H1 (cell line): ENCODE data around the gene LRIG2. TPM values are rescaled to one million over a fixed set of nuclear protein-coding genes. Genes with fewer than 3 reads are reported as not detected.

Experiments used
- CTCF ChIA-PET: fragments of 300-600 bp; sonication (Branson Sonifier 250); formaldehyde crosslinking; loops from one replicate; lab custom pipeline; 2021; ENCODE audit not compliant: partially characterized antibody; lab: Charles Lee
- POLR2A ChIA-PET: fragments of 300-600 bp; sonication (Branson Sonifier 250); formaldehyde crosslinking; loops from one replicate; lab custom pipeline; 2021; ENCODE audit warnings: inconsistent platforms; ENCODE audit not compliant: partially characterized antibody; lab: Charles Lee
- DNase-seq, 2 experiments: peaks; one replicate each; pipeline versions ENCODE4 v3.0.0 to v3.0.0-alpha.2; 2010 to 2022; ENCODE audit warnings: low spot score in 2 of 2, low read depth in 1 of 2, mixed read lengths in 1 of 2
- FAIRE-seq: peaks from 2 replicates; lab custom pipeline; 2011; peaks lifted over from hg19 to GRCh38; lab: Jason Lieb, UNC
- H2AFZ ChIP-seq: 2 replicates; pipeline ENCODE4 v1.8.1; 2012; ENCODE audit warnings: low read length, inconsistent platforms
- H2AK5ac ChIP-seq: 2 replicates; pipeline ENCODE4 v1.6.1; 2013; ENCODE audit warnings: low read depth, low read length
- H2BK120ac ChIP-seq: replicated peaks from 2 replicates; pipeline ENCODE3; 2013; ENCODE audit warnings: low read depth, low read length, inconsistent platforms
- H2BK12ac ChIP-seq: 2 replicates; pipeline ENCODE4 v1.6.1; 2013; ENCODE audit warnings: low read depth, low read length
- H2BK15ac ChIP-seq: 2 replicates; pipeline ENCODE4 v1.6.1; 2013; ENCODE audit warnings: low read length
- H2BK20ac ChIP-seq: 2 replicates; pipeline ENCODE4 v1.6.1; 2013; ENCODE audit warnings: low read length
- H2BK5ac ChIP-seq: 2 replicates; pipeline ENCODE4 v1.6.1; 2013; ENCODE audit warnings: low read depth, low read length
- H3K14ac ChIP-seq: 2 replicates; pipeline ENCODE4 v1.6.1; 2013; ENCODE audit warnings: inconsistent platforms; ENCODE audit not compliant: insufficient read length
- H3K18ac ChIP-seq: 2 replicates; pipeline ENCODE4 v1.6.1; 2013; ENCODE audit warnings: low read length; ENCODE audit errors: extremely low read depth
- H3K23ac ChIP-seq: 2 replicates; pipeline ENCODE4 v1.6.1; 2013; ENCODE audit warnings: inconsistent platforms; ENCODE audit not compliant: insufficient read length
- H3K23me2 ChIP-seq: 2 replicates; pipeline ENCODE4 v1.6.1; 2013; ENCODE audit warnings: low read depth, low read length
- H3K27ac ChIP-seq: 2 replicates; pipeline ENCODE4 v1.6.1; 2011; ENCODE audit warnings: low read depth, low read length, inconsistent platforms
- H3K27me3 ChIP-seq, 4 experiments: replicated peaks in 1 of 4; 1 replicate in 1 of 4; 2 replicates in 3 of 4; pipeline versions ENCODE4 v1.6.1 to v1.8.1; 2011 to 2013; ENCODE audit warnings: low read length in 3 of 4, mild to moderate bottlenecking in 3 of 4, inconsistent platforms in 2 of 4, mixed read lengths in 2 of 4, moderate library complexity in 1 of 4; ENCODE audit not compliant: control insufficient read depth in 3 of 4, insufficient read depth in 3 of 4; ENCODE audit errors: extremely low read depth in 1 of 4
- H3K36me3 ChIP-seq, 4 experiments: 2 replicates each; pipeline versions ENCODE4 v1.6.1 to v1.8.1; 2011 to 2013; ENCODE audit warnings: mild to moderate bottlenecking in 4 of 4, low read length in 3 of 4, moderate library complexity in 2 of 4, control low read depth in 1 of 4, inconsistent platforms in 1 of 4; ENCODE audit not compliant: insufficient read depth in 4 of 4, control insufficient read depth in 2 of 4
- H3K4ac ChIP-seq: replicated peaks from 2 replicates; pipeline ENCODE3; 2013; ENCODE audit warnings: low read length, low read depth, mixed read lengths, inconsistent platforms; ENCODE audit not compliant: insufficient read length
- H3K4me1 ChIP-seq, 4 experiments: replicated peaks in 1 of 4; 1 replicate in 1 of 4; 2 replicates in 3 of 4; pipeline versions ENCODE4 v1.6.1 to v1.8.1; 2011 to 2013; ENCODE audit warnings: low read length in 3 of 4, inconsistent platforms in 2 of 4, mixed read lengths in 1 of 4; ENCODE audit not compliant: insufficient read depth in 4 of 4, control insufficient read depth in 3 of 4
- H3K4me2 ChIP-seq, 2 experiments: 2 replicates each; pipeline versions ENCODE4 v1.6.1 to v1.8.1; 2011 to 2013; ENCODE audit warnings: low read depth in 2 of 2, low read length in 2 of 2, control low read depth in 1 of 2, inconsistent platforms in 1 of 2, mild to moderate bottlenecking in 1 of 2; ENCODE audit not compliant: insufficient read depth in 1 of 2
- H3K4me3 ChIP-seq, 4 experiments: fragments of 200-600, 300-600 bp in 1 of 4; sonication (generic), shearing (Covaris generic), sonication (Bioruptor Twin) in 1 of 4; 2 replicates each; pipeline versions ENCODE4 v1.5.1 to v1.8.1; 2011 to 2016; ENCODE audit warnings: low read length in 4 of 4, low read depth in 3 of 4, control low read depth in 2 of 4, inconsistent platforms in 2 of 4, mild to moderate bottlenecking in 2 of 4, mixed read lengths in 1 of 4, moderate library complexity in 1 of 4; ENCODE audit not compliant: insufficient read depth in 2 of 4; ENCODE audit errors: extremely low read depth in 1 of 4
- H3K56ac ChIP-seq: replicated peaks from 2 replicates; pipeline ENCODE3; 2013; ENCODE audit warnings: low read depth, mild to moderate bottlenecking, mixed read lengths, low read length, inconsistent platforms; ENCODE audit not compliant: insufficient read length
- H3K79me1 ChIP-seq: 2 replicates; pipeline ENCODE4 v1.6.1; 2013; ENCODE audit warnings: low read depth, low read length, control low read depth
- H3K79me2 ChIP-seq, 2 experiments: 2 replicates each; pipeline versions ENCODE4 v1.6.1 to v1.8.1; 2012 to 2013; ENCODE audit warnings: low read length in 2 of 2, mild to moderate bottlenecking in 2 of 2, inconsistent platforms in 1 of 2; ENCODE audit not compliant: insufficient read depth in 2 of 2, control insufficient read depth in 1 of 2
- H3K9ac ChIP-seq, 4 experiments: replicated peaks in 1 of 4; 1 replicate in 1 of 4; 2 replicates in 3 of 4; pipeline versions ENCODE4 v1.6.1 to v1.8.1; 2011 to 2013; ENCODE audit warnings: low read depth in 3 of 4, low read length in 3 of 4, control low read depth in 2 of 4, mild to moderate bottlenecking in 2 of 4, moderate library complexity in 2 of 4, inconsistent platforms in 1 of 4; ENCODE audit errors: extremely low read depth in 1 of 4
- H3K9me3 ChIP-seq, 2 experiments: 2 replicates each; pipeline versions ENCODE4 v1.6.1 to v1.8.1; 2012 to 2013; ENCODE audit warnings: mild to moderate bottlenecking in 2 of 2, moderate library complexity in 2 of 2, control low read depth in 1 of 2, inconsistent platforms in 1 of 2, low read depth in 1 of 2, low read length in 1 of 2, mixed read lengths in 1 of 2; ENCODE audit not compliant: insufficient read depth in 2 of 2
- H4K20me1 ChIP-seq, 2 experiments: replicated peaks in 1 of 2; 2 replicates each; pipeline versions ENCODE3 to v1.8.1; 2011 to 2013; ENCODE audit warnings: inconsistent platforms in 2 of 2, low read length in 2 of 2, mild to moderate bottlenecking in 1 of 2; ENCODE audit not compliant: insufficient read depth in 2 of 2, control insufficient read depth in 1 of 2
- H4K5ac ChIP-seq: 2 replicates; pipeline ENCODE4 v1.6.1; 2013; ENCODE audit warnings: low read length, low read depth, mixed read lengths, inconsistent platforms; ENCODE audit not compliant: insufficient read length
- H4K8ac ChIP-seq: 2 replicates; pipeline ENCODE4 v1.8.0; 2013; ENCODE audit warnings: mild to moderate bottlenecking, moderate library complexity, low read length, inconsistent platforms; ENCODE audit not compliant: insufficient read depth; ENCODE audit errors: extremely low read depth
- H4K91ac ChIP-seq: replicated peaks from 2 replicates; pipeline ENCODE3; 2013; ENCODE audit warnings: low read length, mixed read lengths, inconsistent platforms; ENCODE audit not compliant: insufficient read length
- ATF3 ChIP-seq: IDR thresholded peaks from 2 replicates; pipeline ENCODE4 v1.6.1; 2011; ENCODE audit warnings: low read depth, mild to moderate bottlenecking, low read length; ENCODE audit not compliant: insufficient read depth
- BCL11A ChIP-seq, 2 experiments: IDR thresholded peaks; one replicate each; pipeline ENCODE4 v1.6.1; 2011; ENCODE audit warnings: low read depth in 2 of 2, low read length in 2 of 2, mild to moderate bottlenecking in 2 of 2
- EZH2 ChIP-seq: fragments of 200-600 bp; sonication (generic); IDR thresholded peaks from 2 replicates; pipeline ENCODE4 v1.7.1; 2012; ENCODE audit warnings: low read depth, mild to moderate bottlenecking, moderate library complexity, low read length, inconsistent platforms; ENCODE audit not compliant: severe bottlenecking
- FOSL1 ChIP-seq: IDR thresholded peaks from 2 replicates; pipeline ENCODE4 v1.6.1; 2011; ENCODE audit warnings: mild to moderate bottlenecking, low read depth, low read length, moderate library complexity; ENCODE audit not compliant: insufficient read depth
- HDAC6 ChIP-seq: IDR thresholded peaks from one replicate; pipeline ENCODE4 v1.7.1; 2012; ENCODE audit warnings: low read depth, mild to moderate bottlenecking, inconsistent platforms, low read length, moderate library complexity
- JUND ChIP-seq: IDR thresholded peaks from 2 replicates; pipeline ENCODE4 v1.6.1; 2011; ENCODE audit warnings: mild to moderate bottlenecking, improper control_type of control experiment, low read length
- KDM5A ChIP-seq: fragments of 200-600 bp; IDR thresholded peaks from 2 replicates; pipeline ENCODE4 v1.7.1; 2012; ENCODE audit warnings: mild to moderate bottlenecking, low read length, inconsistent platforms, mixed read lengths
- MAFK ChIP-seq: IDR thresholded peaks from 2 replicates; pipeline ENCODE4 v1.6.1; 2012; ENCODE audit warnings: low read depth, mild to moderate bottlenecking, improper control_type of control experiment, low read length
- NANOG ChIP-seq: IDR thresholded peaks from 2 replicates; pipeline ENCODE4 v1.6.1; 2011; ENCODE audit warnings: low read length, low read depth, mild to moderate bottlenecking, inconsistent platforms; ENCODE audit not compliant: insufficient read depth, poor library complexity, severe bottlenecking
- POLR2AphosphoS5 ChIP-seq: IDR thresholded peaks from 2 replicates; pipeline ENCODE4 v1.6.1; 2011; ENCODE audit warnings: low read depth, low read length
- SIRT6 ChIP-seq: IDR thresholded peaks from one replicate; pipeline ENCODE4 v1.7.1; 2012; ENCODE audit warnings: low read length, inconsistent platforms
- SRF ChIP-seq: IDR thresholded peaks from 2 replicates; pipeline ENCODE4 v1.6.1; 2011; ENCODE audit warnings: mild to moderate bottlenecking, low read depth, low read length, moderate library complexity
- TBP ChIP-seq: IDR thresholded peaks from 2 replicates; pipeline ENCODE4 v1.6.1; 2011; ENCODE audit warnings: low read depth, low read length, improper control_type of control experiment
- TCF12 ChIP-seq: IDR thresholded peaks from 2 replicates; pipeline ENCODE4 v1.6.1; 2011; ENCODE audit warnings: low read depth, mild to moderate bottlenecking, low read length
- YY1 ChIP-seq: IDR thresholded peaks from 2 replicates; pipeline ENCODE4 v1.6.1; 2011; ENCODE audit warnings: low read depth, mild to moderate bottlenecking, low read length
- WGBS, 2 experiments: shearing (Covaris generic) in 1 of 2; methylation state at CpG; one replicate each; pipeline versions ENCODE4 v1.1.6 to v1.1.7; 2013 to 2015; ENCODE audit warnings: low lambda C conversion rate in 2 of 2, mixed read lengths in 2 of 2, inconsistent platforms in 1 of 2, low coverage in 1 of 2, missing lambda C conversion rate in 1 of 2; ENCODE audit not compliant: insufficient replicate concordance in 2 of 2, insufficient coverage in 1 of 2, insufficient read length in 1 of 2; ENCODE audit errors: extremely low coverage in 1 of 2, missing lambda C conversion rate in 1 of 2; 5-methylcytosine and 5-hydroxymethylcytosine counted together
- polyA plus RNA-seq, 7 experiments: library from polyadenylated mRNA; depleted of rRNA in 3 of 7; stranded (reverse) in 5 of 7; unstranded in 2 of 7; fragments of >200 nt in 5 of 7; fragments of 200-250 nt in 2 of 7; gene quantifications; 1 replicate in 5 of 7; 2 replicates in 1 of 7; 4 replicates in 1 of 7; pipeline versions ENCODE4 v1.2.1 to v1.2.3, GENCODE V29; 2011 to 2013; ENCODE audit warnings: missing spikeins in 2 of 7, mixed read lengths in 2 of 7
- total RNA-seq: library from RNA; stranded (reverse); fragmentation: NEBNext Ultra II Directional; extraction: Animal tissue kit (Norgen Biotek cat#: 25700); gene quantifications from 2 replicates; pipeline ENCODE4 v1.2.1, GENCODE V29; 2021

The LRIG2 gene
- total and polyA plus RNA-seq, 2 of the 8 experiments (the other 6 are each of a cell fraction or from before 2014, with no cell fraction given): 16.2 to 20.9 TPM

DNA sequence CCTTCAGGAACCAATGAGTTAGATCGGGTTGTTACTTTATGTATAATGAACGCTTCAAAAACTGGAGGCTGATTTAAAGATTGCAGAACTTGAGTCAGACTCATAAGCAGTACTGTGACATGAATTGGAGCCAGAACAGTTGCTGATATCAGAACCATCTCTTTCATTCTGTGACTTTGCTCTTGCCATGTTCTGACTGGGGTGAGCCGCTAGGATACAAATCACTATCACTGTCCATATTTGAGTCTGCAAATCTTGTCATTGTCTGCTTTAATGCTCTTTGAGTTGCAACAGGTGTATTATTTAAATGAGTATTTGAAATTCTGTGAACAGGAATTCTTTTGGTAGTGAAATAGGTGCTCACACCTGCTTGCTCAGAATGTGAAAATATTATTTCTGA lies 52.5 kb downstream of the LRIG2 start:
- H3K4me1 ChIP-seq: no peaks in the 10 kb centered on the region; a peak in 1 of 7 replicates
- ChIA-PET CTCF (interaction anchor here (0.7 to 1.1 kb wide), 2 partner anchors 11 to 140 kb away, joined by 3 to 4 read pairs; no protein-coding TSS in a partner anchor), POLR2A (interaction anchor here (1.3 kb wide), 1 partner anchor 10 kb away, joined by 3 read pairs; no protein-coding TSS in a partner anchor)
- H3K23me2 ChIP-seq: no peaks in the 10 kb centered on the region
- H3K79me1 ChIP-seq: no peaks in the 10 kb centered on the region
- no peak for DNase-seq
- H2BK15ac ChIP-seq: no peak overlapping the region
- H3K9ac ChIP-seq: no peak overlapping the region
- H2BK120ac ChIP-seq: no peak overlapping the region
- H4K20me1 ChIP-seq: peaks cover 2 to 3% of the 10 kb centered on the region in 2 experiments
- no peak overlapping the region for H2BK12ac ChIP-seq
- FAIRE-seq: no peak
- no peak overlapping the region for H2AK5ac ChIP-seq
- no peaks in the 10 kb centered on the region for H3K79me2 ChIP-seq
- WGBS, 2 experiments: 91% methylated on average over 3 of the region's 3 CpGs; no CpG with 5 or more reads in 1 of the 2 experiments
- no peak overlapping the region for H3K14ac ChIP-seq
- no peak overlapping the region for H3K4me2 ChIP-seq
- no peak overlapping the region for H4K91ac ChIP-seq
- H3K9me3 ChIP-seq: no peaks in the 10 kb centered on the region
- H2BK5ac ChIP-seq: no peak overlapping the region
- TF ChIP-seq FOSL1 (no peak), MAFK (no peak), EZH2 (no peak), SIRT6 (no peak), ATF3 (no peak), SRF (no peak), NANOG (no peak), YY1 (no peak), BCL11A (IDR thresholded peaks at IDR 0.05; ENCODE audit: low read depth in 2 of 2, low read length in 2 of 2) (no peak), TBP (no peak), KDM5A (no peak), POLR2AphosphoS5 (no peak), TCF12 (no peak), JUND (no peak), HDAC6 (no peak)
- H3K4me3 ChIP-seq: no peak overlapping the region
- H2BK20ac ChIP-seq: no peak overlapping the region
- H4K8ac ChIP-seq: no peak overlapping the region
- H3K4ac ChIP-seq: no peak overlapping the region
- H2AFZ ChIP-seq: no peak overlapping the region
- H3K23ac ChIP-seq: no peak overlapping the region
- H3K18ac ChIP-seq: no peak overlapping the region
- no peak overlapping the region for H3K56ac ChIP-seq
- peaks cover 8 to 64% (median 41%) of the 10 kb centered on the region in 4 experiments; a peak in 7 of 8 replicates for H3K36me3 ChIP-seq
- no peak overlapping the region for H4K5ac ChIP-seq
- no peak overlapping the region for H3K27ac ChIP-seq
- no peaks in the 10 kb centered on the region for H3K27me3 ChIP-seq
